SK-N-SH treated with all-trans-retinoic acid at 6 μM for 48 hours (cell line): Measurements from ENCODE around the gene PLXDC2.

ENCODE experiments used
- ATAC-seq: fragments of 200-7000 bp; cut with Tn5 transposase; 3 replicates; pipeline ENCODE4 v1.9.1; 2020; ENCODE audit warnings: mild to moderate bottlenecking, moderate library complexity
- ARNTL ChIP-seq: fragments of 450-650 bp; formaldehyde crosslinking; IDR thresholded peaks from 2 replicates; pipeline ENCODE4 v1.5.0; 2020; ENCODE audit warnings: low read depth, mild to moderate bottlenecking, moderate library complexity, borderline replicate concordance
- BACH2 ChIP-seq: fragments of 250-450 bp; sonication (Bioruptor Pico); IDR thresholded peaks from 2 replicates; pipeline ENCODE4 v1.9.0; 2021; ENCODE audit warnings: mild to moderate bottlenecking, borderline replicate concordance
- CSDC2 ChIP-seq: fragments of 250-450 bp; sonication (Bioruptor Pico); IDR thresholded peaks from 2 replicates; pipeline ENCODE4 v1.5.0; 2020; ENCODE audit warnings: mild to moderate bottlenecking, moderate library complexity
- GLIS3 ChIP-seq: fragments of 250-450 bp; sonication (Bioruptor Pico); IDR thresholded peaks from 2 replicates; pipeline ENCODE4 v1.5.0; 2020; ENCODE audit warnings: mild to moderate bottlenecking, moderate library complexity
- ISL1 ChIP-seq: fragments of 250-450 bp; sonication (Bioruptor Pico); IDR thresholded peaks from 2 replicates; pipeline ENCODE4 v2.1.2; 2022; ENCODE audit warnings: mild to moderate bottlenecking, moderate library complexity
- OSR1 ChIP-seq: fragments of 250-450 bp; sonication (Bioruptor Pico); IDR thresholded peaks from 2 replicates; pipeline ENCODE4 v1.8.0; 2022; ENCODE audit warnings: moderate library complexity, mild to moderate bottlenecking, inconsistent platforms
- PATZ1 ChIP-seq: fragments of 250-450 bp; sonication (Bioruptor Pico); IDR thresholded peaks from 2 replicates; pipeline ENCODE4 v1.8.0; 2020; ENCODE audit warnings: mild to moderate bottlenecking, moderate library complexity, borderline replicate concordance
- PPARA ChIP-seq: fragments of 250-450 bp; sonication (Bioruptor Pico); IDR thresholded peaks from 2 replicates; pipeline ENCODE4 v1.5.0; 2020; ENCODE audit warnings: mild to moderate bottlenecking, borderline replicate concordance
- SNAI2 ChIP-seq: fragments of 250-450 bp; sonication (Bioruptor Pico); IDR thresholded peaks from 2 replicates; pipeline ENCODE4 v1.5.0; 2020; ENCODE audit warnings: mild to moderate bottlenecking, moderate library complexity
- TCF4 ChIP-seq: fragments of 250-450 bp; sonication (Bioruptor Pico); IDR thresholded peaks from 2 replicates; pipeline ENCODE4 v1.8.0; 2021; ENCODE audit warnings: mild to moderate bottlenecking, moderate library complexity, borderline replicate concordance
- ZC3H10 ChIP-seq: fragments of 250-450 bp; sonication (Bioruptor Pico); IDR thresholded peaks from 2 replicates; pipeline ENCODE4 v1.5.1; 2021; ENCODE audit warnings: mild to moderate bottlenecking, moderate library complexity
- ZFP30 ChIP-seq: fragments of 450-650 bp; formaldehyde crosslinking; IDR thresholded peaks from 2 replicates; pipeline ENCODE4 v1.5.0; 2022; ENCODE audit warnings: mild to moderate bottlenecking, moderate library complexity
- ZNF565 ChIP-seq: fragments of 450-650 bp; formaldehyde crosslinking; conservative IDR thresholded peaks from 2 replicates; pipeline ENCODE4 v1.5.0; 2020; ENCODE audit warnings: low read depth, mild to moderate bottlenecking, moderate library complexity
- ZNF70 ChIP-seq: fragments of 450-650 bp; formaldehyde crosslinking; IDR thresholded peaks from 2 replicates; pipeline ENCODE4 v1.5.0; 2020; ENCODE audit warnings: mild to moderate bottlenecking, moderate library complexity
- ZNF8 ChIP-seq: fragments of 450-650 bp; formaldehyde crosslinking; IDR thresholded peaks from 2 replicates; pipeline ENCODE4 v1.5.0; 2020; ENCODE audit warnings: mild to moderate bottlenecking, moderate library complexity
- TF ChIP-seq, protein P1 (sequence below): fragments of 250-450 bp; sonication (Bioruptor Pico); IDR thresholded peaks from 2 replicates; pipeline ENCODE4 v1.8.0; 2021; ENCODE audit warnings: low read depth, mild to moderate bottlenecking, moderate library complexity, borderline replicate concordance
- TF ChIP-seq, protein P2 (sequence below): fragments of 250-450 bp; sonication (Bioruptor Pico); IDR thresholded peaks from 2 replicates; pipeline ENCODE4 v1.5.1; 2021; ENCODE audit warnings: mild to moderate bottlenecking, moderate library complexity
- TF ChIP-seq, protein P3 (sequence below): fragments of 250-450 bp; sonication (Bioruptor Pico); IDR thresholded peaks from 2 replicates; pipeline ENCODE4 v1.5.1; 2020; ENCODE audit warnings: low read depth, mild to moderate bottlenecking, moderate library complexity

PLXDC2 gene

DNA sequence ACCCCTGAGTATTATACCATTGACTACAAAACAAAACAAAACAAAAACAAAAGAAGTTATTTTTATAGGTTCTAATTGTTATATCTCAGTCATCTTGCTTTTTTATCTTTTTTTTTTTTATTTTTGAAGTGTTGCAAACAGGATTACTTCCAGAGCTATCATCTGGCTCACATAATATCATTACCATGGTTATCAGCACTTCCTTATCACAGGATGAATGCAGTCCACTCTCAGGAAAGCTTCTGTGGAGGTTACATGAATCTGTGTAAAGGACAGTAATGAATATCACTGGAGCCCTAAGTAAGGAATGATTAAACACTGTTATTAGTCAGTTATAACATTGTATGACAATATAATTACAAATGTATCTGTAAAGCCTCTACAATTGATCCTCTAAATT lies 451.5 kb downstream of the PLXDC2 start (continued):
- TF ChIP-seq, protein P1, sequence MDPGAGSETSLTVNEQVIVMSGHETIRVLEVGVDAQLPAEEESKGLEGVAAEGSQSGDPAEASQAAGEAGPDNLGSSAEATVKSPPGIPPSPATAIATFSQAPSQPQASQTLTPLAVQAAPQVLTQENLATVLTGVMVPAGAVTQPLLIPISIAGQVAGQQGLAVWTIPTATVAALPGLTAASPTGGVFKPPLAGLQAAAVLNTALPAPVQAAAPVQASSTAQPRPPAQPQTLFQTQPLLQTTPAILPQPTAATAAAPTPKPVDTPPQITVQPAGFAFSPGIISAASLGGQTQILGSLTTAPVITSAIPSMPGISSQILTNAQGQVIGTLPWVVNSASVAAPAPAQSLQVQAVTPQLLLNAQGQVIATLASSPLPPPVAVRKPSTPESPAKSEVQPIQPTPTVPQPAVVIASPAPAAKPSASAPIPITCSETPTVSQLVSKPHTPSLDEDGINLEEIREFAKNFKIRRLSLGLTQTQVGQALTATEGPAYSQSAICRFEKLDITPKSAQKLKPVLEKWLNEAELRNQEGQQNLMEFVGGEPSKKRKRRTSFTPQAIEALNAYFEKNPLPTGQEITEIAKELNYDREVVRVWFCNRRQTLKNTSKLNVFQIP (CRISPR knock-in tag), result no peak
- TF ChIP-seq GLIS3 (CRISPR knock-in tag) (no peak), ZNF70 (0 out of 2 replicates have a peak, but pooled peaks have one; percentile 61), PATZ1 (CRISPR knock-in tag) (no peak), CSDC2 (no peak), PPARA (CRISPR knock-in tag) (peak; percentile 51; the same call in 1 of the 2 replicates), OSR1 (CRISPR knock-in tag) (no peak), ZNF8 (CRISPR knock-in tag) (0 out of 2 replicates have a peak, but pooled peaks have one; percentile 18), ZNF565 (CRISPR knock-in tag) (no peak), BACH2 (CRISPR knock-in tag) (no peak)

- ATAC-seq, result peak; percentile 70
- TF ChIP-seq PATZ1 (CRISPR knock-in tag) (no peak), CSDC2 (no peak), PPARA (CRISPR knock-in tag) (no peak), SNAI2 (CRISPR knock-in tag) (no peak), ZNF8 (CRISPR knock-in tag) (no peak), ISL1 (no peak), BACH2 (CRISPR knock-in tag) (no peak), ZFP30 (no peak), ARNTL (CRISPR knock-in tag) (no peak), GLIS3 (CRISPR knock-in tag) (no peak), TCF4 (no peak), ZC3H10 (CRISPR knock-in tag) (no peak)
- TF ChIP-seq, protein P1 (CRISPR knock-in tag), result no peak
- TF ChIP-seq, protein P2, sequence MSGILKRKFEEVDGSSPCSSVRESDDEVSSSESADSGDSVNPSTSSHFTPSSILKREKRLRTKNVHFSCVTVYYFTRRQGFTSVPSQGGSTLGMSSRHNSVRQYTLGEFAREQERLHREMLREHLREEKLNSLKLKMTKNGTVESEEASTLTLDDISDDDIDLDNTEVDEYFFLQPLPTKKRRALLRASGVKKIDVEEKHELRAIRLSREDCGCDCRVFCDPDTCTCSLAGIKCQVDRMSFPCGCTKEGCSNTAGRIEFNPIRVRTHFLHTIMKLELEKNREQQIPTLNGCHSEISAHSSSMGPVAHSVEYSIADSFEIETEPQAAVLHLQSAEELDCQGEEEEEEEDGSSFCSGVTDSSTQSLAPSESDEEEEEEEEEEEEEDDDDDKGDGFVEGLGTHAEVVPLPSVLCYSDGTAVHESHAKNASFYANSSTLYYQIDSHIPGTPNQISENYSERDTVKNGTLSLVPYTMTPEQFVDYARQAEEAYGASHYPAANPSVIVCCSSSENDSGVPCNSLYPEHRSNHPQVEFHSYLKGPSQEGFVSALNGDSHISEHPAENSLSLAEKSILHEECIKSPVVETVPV (CRISPR knock-in tag), result no peak
- TF ChIP-seq, all 23 proteins: peak for 0
These were observed 455.3 kb downstream of the PLXDC2 start for GRCh38 chr10:20271490-20271889.

DNA sequence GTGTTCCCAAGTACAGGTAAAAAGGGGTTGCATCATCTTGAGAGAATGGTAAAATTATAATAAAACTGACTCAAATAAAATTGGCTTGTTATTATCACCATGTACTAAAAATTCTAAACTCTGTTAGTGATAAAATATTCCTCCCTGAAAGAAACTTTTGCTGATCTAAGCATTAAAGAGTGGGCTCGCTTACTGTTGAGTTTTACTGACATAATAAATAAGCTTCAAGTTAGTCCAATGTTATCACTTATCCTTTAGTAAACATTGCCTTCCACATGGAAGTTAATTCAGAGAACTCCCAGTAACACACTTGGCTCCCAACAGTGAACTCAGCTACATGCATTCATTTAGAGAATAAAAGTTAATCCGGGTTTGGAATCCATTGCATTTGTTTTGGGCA lies 456.4 kb downstream of the PLXDC2 start:
- TF ChIP-seq, protein P2 (CRISPR knock-in tag), result no peak
- TF ChIP-seq, protein P3, sequence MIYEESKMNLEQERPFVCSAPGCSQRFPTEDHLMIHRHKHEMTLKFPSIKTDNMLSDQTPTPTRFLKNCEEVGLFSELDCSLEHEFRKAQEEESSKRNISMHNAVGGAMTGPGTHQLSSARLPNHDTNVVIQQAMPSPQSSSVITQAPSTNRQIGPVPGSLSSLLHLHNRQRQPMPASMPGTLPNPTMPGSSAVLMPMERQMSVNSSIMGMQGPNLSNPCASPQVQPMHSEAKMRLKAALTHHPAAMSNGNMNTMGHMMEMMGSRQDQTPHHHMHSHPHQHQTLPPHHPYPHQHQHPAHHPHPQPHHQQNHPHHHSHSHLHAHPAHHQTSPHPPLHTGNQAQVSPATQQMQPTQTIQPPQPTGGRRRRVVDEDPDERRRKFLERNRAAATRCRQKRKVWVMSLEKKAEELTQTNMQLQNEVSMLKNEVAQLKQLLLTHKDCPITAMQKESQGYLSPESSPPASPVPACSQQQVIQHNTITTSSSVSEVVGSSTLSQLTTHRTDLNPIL, result no peak
- ATAC-seq, result no peak
